Astrocyte of the cerebellum (primary cell): ENCODE results near the gene EPHA3.
A peak's percentile ranks its signal among the peaks of the same experiment; 100 is the strongest.

Experiments
- DNase-seq: peaks from one replicate; pipeline ENCODE4 v3.0.0-alpha.2; 2011; ENCODE audit warnings: low read depth
- H3K4me3 ChIP-seq: 2 replicates; pipeline ENCODE4 v1.5.1; 2011; ENCODE audit warnings: mild to moderate bottlenecking, low read depth, low read length, moderate library complexity
- in situ Hi-C: cut with HindIII; loops from 2 replicates; pipeline ENCODE4 v1.10.0; 2017; ENCODE audit warnings: low sequenced_read_pairs
- TF ChIP-seq, protein P1 (sequence below): IDR thresholded peaks from 2 replicates; pipeline ENCODE4 v1.5.1; 2012; ENCODE audit warnings: low read length, low read depth, moderate library complexity, mild to moderate bottlenecking; ENCODE audit errors: missing control alignments

The EPHA3 gene

GRCh38 chr3:89116476-89116875 is 9.1 kb downstream of the EPHA3 start:
- no peak overlapping the region for H3K4me3 ChIP-seq
- peak; percentile 69 for DNase-seq
- TF ChIP-seq, protein P1, sequence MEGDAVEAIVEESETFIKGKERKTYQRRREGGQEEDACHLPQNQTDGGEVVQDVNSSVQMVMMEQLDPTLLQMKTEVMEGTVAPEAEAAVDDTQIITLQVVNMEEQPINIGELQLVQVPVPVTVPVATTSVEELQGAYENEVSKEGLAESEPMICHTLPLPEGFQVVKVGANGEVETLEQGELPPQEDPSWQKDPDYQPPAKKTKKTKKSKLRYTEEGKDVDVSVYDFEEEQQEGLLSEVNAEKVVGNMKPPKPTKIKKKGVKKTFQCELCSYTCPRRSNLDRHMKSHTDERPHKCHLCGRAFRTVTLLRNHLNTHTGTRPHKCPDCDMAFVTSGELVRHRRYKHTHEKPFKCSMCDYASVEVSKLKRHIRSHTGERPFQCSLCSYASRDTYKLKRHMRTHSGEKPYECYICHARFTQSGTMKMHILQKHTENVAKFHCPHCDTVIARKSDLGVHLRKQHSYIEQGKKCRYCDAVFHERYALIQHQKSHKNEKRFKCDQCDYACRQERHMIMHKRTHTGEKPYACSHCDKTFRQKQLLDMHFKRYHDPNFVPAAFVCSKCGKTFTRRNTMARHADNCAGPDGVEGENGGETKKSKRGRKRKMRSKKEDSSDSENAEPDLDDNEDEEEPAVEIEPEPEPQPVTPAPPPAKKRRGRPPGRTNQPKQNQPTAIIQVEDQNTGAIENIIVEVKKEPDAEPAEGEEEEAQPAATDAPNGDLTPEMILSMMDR, result no peak
- in situ Hi-C loops, result loop anchor here (25.0 kb wide), 1 partner anchor 904 kb away; no protein-coding TSS in a partner anchor

GRCh38 chr3:89138048-89138447 is 30.6 kb downstream of the EPHA3 start:
- TF ChIP-seq, protein P1, result no peak
- in situ Hi-C loops, result no loop called here
- H3K4me3 ChIP-seq, result no peak overlapping the region
- no peak for DNase-seq

GRCh38 chr3:89139870-89140269 is 32.4 kb downstream of the EPHA3 start:
- TF ChIP-seq, protein P1, result no peak
- in situ Hi-C loops, result no loop called here
- DNase-seq, result no peak
- H3K4me3 ChIP-seq, result no peak overlapping the region

- no peak for DNase-seq
- TF ChIP-seq, protein P1, result no peak
- no peak overlapping the region for H3K4me3 ChIP-seq
- in situ Hi-C loops, result no loop called here
These were observed 36.7 kb downstream of the EPHA3 start for GRCh38 chr3:89144080-89144479.

GRCh38 chr3:89145995-89146394 is 38.6 kb downstream of the EPHA3 start:
- DNase-seq, result peak; percentile 45
- in situ Hi-C loops, result no loop called here
- no peak overlapping the region for H3K4me3 ChIP-seq
- TF ChIP-seq, protein P1, result no peak

DNA sequence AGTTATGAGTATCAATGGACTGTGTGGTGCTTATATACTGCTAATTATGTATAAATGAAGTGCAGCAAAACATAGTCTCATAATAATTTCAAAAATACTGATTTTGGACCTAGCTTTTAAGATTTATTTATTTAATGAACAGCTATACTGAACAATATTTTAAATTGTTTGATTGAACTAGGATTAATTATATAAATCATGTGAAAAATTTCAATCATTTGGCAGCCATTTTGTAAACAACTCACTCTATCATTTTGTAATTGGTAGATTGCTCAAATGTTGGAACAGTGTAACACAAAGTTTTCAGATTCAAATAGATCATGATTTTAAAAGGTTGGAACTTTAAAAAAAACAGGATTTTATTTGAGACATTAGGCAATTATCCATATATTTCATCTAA is 47.0 kb downstream of the EPHA3 start:
- in situ Hi-C loops, result no loop called here
- DNase-seq, result no peak
- TF ChIP-seq, protein P1, result no peak
- H3K4me3 ChIP-seq, result no peak overlapping the region

DNA sequence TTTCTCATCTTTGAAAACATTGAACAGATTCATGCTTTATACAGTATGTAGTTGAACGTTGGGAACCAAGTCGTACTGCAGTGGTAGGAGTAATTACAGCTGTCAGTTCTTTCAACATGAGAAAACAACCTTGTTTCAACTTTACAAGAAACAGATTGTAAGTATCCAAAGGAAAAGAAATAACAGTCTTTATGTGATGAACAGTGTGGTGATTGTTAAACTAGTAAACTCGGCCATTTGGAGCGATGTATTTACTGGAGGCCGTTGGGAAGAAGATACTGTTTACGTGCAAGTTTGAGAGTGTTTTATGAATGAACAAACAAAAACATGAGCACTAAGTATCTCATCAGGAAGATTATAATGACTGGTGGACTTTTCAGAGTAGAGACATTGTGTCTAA is 48.4 kb downstream of the EPHA3 start:
- H3K4me3 ChIP-seq, result no peak overlapping the region
- no peak for DNase-seq
- in situ Hi-C loops, result no loop called here
- TF ChIP-seq, protein P1, result no peak
